K562 (cell line): ENCODE data around the gene PPP1R14C. TPM values are rescaled to one million over a fixed set of nuclear protein-coding genes. Genes with fewer than 3 reads are reported as not detected.
A peak's percentile ranks its signal among the peaks of the same experiment; 100 is the strongest.

Experiments
- ATAC-seq: fragments of 200-7000 bp; cut with Tn5 transposase; 3 replicates; pipeline ENCODE4 v1.9.1; 2020; ENCODE audit warnings: moderate library complexity
- BruUV-seq: library from RNA; stranded (reverse); fragments of 400-500 nt; replicated peaks from 2 replicates; lab custom pipeline; 2021; lab: Mats Ljungman, UMichigan
- CTCF ChIA-PET: fragments of 300-600 bp; formaldehyde crosslinking; extraction: SDS; loops from one replicate; lab custom pipeline; 2021; ENCODE audit warnings: low intra/inter-chr PET ratio; lab: Yijun Ruan, JAX
- POLR2A ChIA-PET: fragments of 300-600, 350-650 bp; sonication (Branson Sonifier 250); formaldehyde crosslinking; extraction: SDS; loops from one replicate; lab custom pipeline; 2021; ENCODE audit warnings: antibody characterized with exemption, inconsistent platforms; lab: Yijun Ruan, JAX
- DNase-seq, 4 experiments: peaks; one replicate each; pipeline versions ENCODE4 v3.0.0 to v3.0.0-alpha.2; 2011 to 2018; ENCODE audit warnings: low spot score in 3 of 4, mixed read lengths in 3 of 4; ENCODE audit errors: extremely low read depth in 1 of 4
- FAIRE-seq: peaks from 2 replicates; lab custom pipeline; 2011; peaks lifted over from hg19 to GRCh38; lab: Jason Lieb, UNC
- H2AFZ ChIP-seq: 2 replicates; pipeline ENCODE4 v1.6.0; 2011; ENCODE audit warnings: low read depth, low read length, control low read depth, inconsistent platforms
- H3K27ac ChIP-seq: fragments of 200-600 bp; 3 replicates; pipeline ENCODE4 v1.8.0; 2011; ENCODE audit warnings: low read depth, mild to moderate bottlenecking, control low read depth, inconsistent platforms, low read length, moderate library complexity, mixed read lengths; ENCODE audit errors: extremely low read depth
- H3K27me3 ChIP-seq, 2 experiments: fragments of 300-600 bp in 1 of 2; 2 replicates in 1 of 2; 3 replicates in 1 of 2; pipeline versions ENCODE4 v1.6.0 to v1.8.0; 2011; ENCODE audit warnings: inconsistent platforms in 2 of 2, low read length in 2 of 2, mild to moderate bottlenecking in 1 of 2, mixed read lengths in 1 of 2, moderate library complexity in 1 of 2; ENCODE audit not compliant: control insufficient read depth in 2 of 2, insufficient read depth in 2 of 2
- H3K36me3 ChIP-seq: fragments of 300-600 bp; 3 replicates; pipeline ENCODE4 v1.8.0; 2011; ENCODE audit warnings: mild to moderate bottlenecking, low read length, inconsistent platforms; ENCODE audit not compliant: control insufficient read depth, insufficient read depth
- H3K4me1 ChIP-seq, 2 experiments: fragments of 200-600 bp in 1 of 2; replicated peaks in 1 of 2; 2 replicates in 1 of 2; 3 replicates in 1 of 2; pipeline versions ENCODE4 v1.5.1 to v1.8.0; 2011; ENCODE audit warnings: inconsistent platforms in 2 of 2, low read length in 2 of 2, mild to moderate bottlenecking in 1 of 2, mixed read lengths in 1 of 2, moderate library complexity in 1 of 2; ENCODE audit not compliant: control insufficient read depth in 2 of 2, insufficient read depth in 2 of 2
- H3K4me2 ChIP-seq: 2 replicates; pipeline ENCODE4 v1.6.1; 2011; ENCODE audit warnings: low read length, control low read depth, inconsistent platforms, mixed read lengths; ENCODE audit not compliant: insufficient read depth
- H3K4me3 ChIP-seq: fragments of 200-600 bp; sonication (generic), shearing (Covaris generic); 2 replicates; pipeline ENCODE4 v1.5.1; 2016; ENCODE audit warnings: control low read depth, inconsistent platforms
- H3K79me2 ChIP-seq: fragments of 200-600 bp; 3 replicates; pipeline ENCODE4 v1.8.0; 2011; ENCODE audit warnings: low read length, inconsistent platforms; ENCODE audit not compliant: control insufficient read depth, insufficient read depth
- H3K9ac ChIP-seq, 2 experiments: 2 replicates each; pipeline versions ENCODE4 v1.6.0 to v1.6.1; 2011; ENCODE audit warnings: low read depth in 2 of 2, low read length in 2 of 2, control low read depth in 1 of 2, inconsistent platforms in 1 of 2, mild to moderate bottlenecking in 1 of 2, mixed read lengths in 1 of 2; ENCODE audit not compliant: insufficient read depth in 1 of 2
- H3K9me1 ChIP-seq: one replicate; pipeline ENCODE4 v1.6.0; 2011; ENCODE audit warnings: inconsistent platforms, mild to moderate bottlenecking, low read length, moderate library complexity; ENCODE audit not compliant: control insufficient read depth, insufficient read depth
- H3K9me3 ChIP-seq: replicated peaks from 2 replicates; pipeline ENCODE4 v1.5.1; 2011; ENCODE audit warnings: low read depth, low read length, inconsistent platforms; ENCODE audit not compliant: control insufficient read depth, insufficient read depth
- H4K20me1 ChIP-seq: replicated peaks from 2 replicates; pipeline ENCODE4 v1.6.1; 2011; ENCODE audit warnings: low read length, inconsistent platforms, mixed read lengths; ENCODE audit not compliant: control insufficient read depth, insufficient read depth
- ATF7 ChIP-seq: fragments of 450-650 bp; IDR thresholded peaks from 2 replicates; pipeline ENCODE4 v1.7.1; 2014; ENCODE audit warnings: mild to moderate bottlenecking, moderate library complexity
- BRD9 ChIP-seq: fragments of 450-650 bp; IDR thresholded peaks from 2 replicates; pipeline ENCODE4 v1.6.1; 2018; ENCODE audit warnings: low read depth; ENCODE audit not compliant: partially characterized antibody
- MED1 ChIP-seq: sonication (generic); formaldehyde crosslinking; IDR thresholded peaks from 2 replicates; pipeline ENCODE4 v1.8.1; 2023; ENCODE audit warnings: missing genetic modification reagents, borderline replicate concordance
- MEIS2 ChIP-seq: fragments of 450-650 bp; IDR thresholded peaks from 2 replicates; pipeline ENCODE4 v1.6.1; 2014; ENCODE audit warnings: mild to moderate bottlenecking; ENCODE audit not compliant: partially characterized antibody
- PCBP2 ChIP-seq: fragments of 200-400 bp; formaldehyde crosslinking; IDR thresholded peaks from 2 replicates; pipeline ENCODE4 v1.6.1; 2018; ENCODE audit warnings: low read length, low read depth, mild to moderate bottlenecking, moderate library complexity; ENCODE audit not compliant: poor library complexity, severe bottlenecking
- RBM15 ChIP-seq: fragments of 200-400 bp; formaldehyde crosslinking; IDR thresholded peaks from 2 replicates; pipeline ENCODE4 v1.6.1; 2018; ENCODE audit warnings: mild to moderate bottlenecking, low read length, moderate library complexity; ENCODE audit not compliant: insufficient read depth
- ZBTB49 ChIP-seq: sonication (generic); formaldehyde crosslinking; IDR thresholded peaks from 2 replicates; pipeline ENCODE4 v1.8.0; 2022; ENCODE audit warnings: missing genetic modification reagents, mild to moderate bottlenecking, borderline replicate concordance
- ZNF354B ChIP-seq: fragments of 250-450 bp; sonication (Bioruptor Pico); IDR thresholded peaks from 2 replicates; pipeline ENCODE4 v1.4.0; 2020
- ZNF592 ChIP-seq: fragments of 450-650 bp; IDR thresholded peaks from 2 replicates; pipeline ENCODE4 v1.6.1; 2017; ENCODE audit warnings: antibody characterized with exemption, mild to moderate bottlenecking
- ZZZ3 ChIP-seq: fragments of 450-650 bp; IDR thresholded peaks from 2 replicates; pipeline ENCODE4 v1.6.1; 2016; ENCODE audit warnings: antibody characterized with exemption, mild to moderate bottlenecking, moderate library complexity
- WGBS: fragments of 100-300 bp; shearing (Covaris generic); methylation state at CpG from one replicate; pipeline ENCODE4 v1.1.6; 2016; ENCODE audit warnings: low coverage, mixed read lengths; ENCODE audit not compliant: insufficient coverage; ENCODE audit errors: missing lambda C conversion rate; 5-methylcytosine and 5-hydroxymethylcytosine counted together
- in situ Hi-C: fragments of 300-500 bp; cut with MboI; formaldehyde crosslinking; loops from 4 replicates; pipeline ENCODE4 v1.15.0; 2018; ENCODE audit warnings: inconsistent platforms, mixed read lengths
- intact Hi-C: fragments of 100-400 bp; cut with micrococcal nuclease; formaldehyde crosslinking; loops from 2 replicates; pipeline ENCODE4 v1.14.2; 2022
- polyA plus RNA-seq, 8 experiments: library from polyadenylated mRNA; depleted of rRNA in 4 of 8; stranded (reverse) in 5 of 8; unstranded in 3 of 8; fragments of >200 nt; fragmentation: Nextera tagmentation in 2 of 8; fragmentation: Illumina TruSeq in 1 of 8; extraction: Ambion mirVana in 2 of 8; extraction: Trizol in 1 of 8; gene quantifications; 2 replicates each; pipeline versions ENCODE4 v1.2.1 to v1.2.3, GENCODE V29; 2011 to 2014; ENCODE audit warnings: inconsistent platforms in 1 of 8, missing spikeins in 1 of 8
- total RNA-seq, 7 experiments: library from RNA; depleted of rRNA in 6 of 7; stranded (reverse); fragments of >200 nt in 6 of 7; fragmentation: Illumina TruSeq in 2 of 7; extraction: Trizol in 2 of 7; gene quantifications; 2 replicates each; pipeline versions ENCODE4 v1.2.1 to v1.2.3, GENCODE V29; 2011 to 2021; ENCODE audit warnings: low replicate concordance in 1 of 7
- TF ChIP-seq, protein P1 (sequence below): fragments of 250-450 bp; sonication (Bioruptor Pico); IDR thresholded peaks from 2 replicates; pipeline ENCODE4 v1.4.0; 2020; ENCODE audit warnings: borderline replicate concordance
- TF ChIP-seq, protein P2 (sequence below): fragments of 450-650 bp; IDR thresholded peaks from 2 replicates; pipeline ENCODE4 v1.6.1; 2016; ENCODE audit warnings: antibody characterized with exemption

The PPP1R14C gene
- total and polyA plus RNA-seq, 9 of the 15 experiments (the other 6 are each of a cell fraction or from before 2014, with no cell fraction given): 4.5 to 16.6 (median 11.9) TPM

- FAIRE-seq (no peak), DNase-seq (no peak), ATAC-seq (peak; percentile 53)
- 43% methylated on average over 8 of the region's 8 CpGs for WGBS
- BruUV-seq: no TSS peak
- Histone ChIP-seq H3K9me1 (no peaks in the 10 kb centered on the region), H3K9me3 (peaks cover 4% of the 10 kb centered on the region; the same call in 1 of the 2 replicates), H3K36me3 (no peaks in the 10 kb centered on the region), H3K27ac (no peak overlapping the region), H3K4me2 (no peak overlapping the region), H4K20me1 (no peaks in the 10 kb centered on the region), H3K4me3 (no peak overlapping the region), H3K79me2 (no peaks in the 10 kb centered on the region), H3K4me1 (peaks cover 14 to 36% of the 10 kb centered on the region in 2 experiments; a peak in 4 of 5 replicates), H2AFZ (peak overlapping the region; percentile 51), H3K27me3 (no peaks in the 10 kb centered on the region), H3K9ac (no peak overlapping the region)
- in situ Hi-C loops (no loop called here), intact Hi-C loops (no loop called here)
- ChIA-PET POLR2A (interaction anchor here (2.0 to 2.5 kb wide), 2 partner anchors 11 to 17 kb away, joined by 5 to 11 read pairs; no protein-coding TSS in a partner anchor), CTCF (no interaction called here)
- TF ChIP-seq ZZZ3 (no peak), RBM15 (no peak), ZNF592 (no peak), PCBP2 (no peak), BRD9 (no peak), ATF7 (no peak), ZNF354B (CRISPR knock-in tag) (no peak), MED1 (CRISPR knock-in tag) (no peak), MEIS2 (peak; percentile 62), ZBTB49 (CRISPR knock-in tag) (no peak)
- TF ChIP-seq, protein P1, sequence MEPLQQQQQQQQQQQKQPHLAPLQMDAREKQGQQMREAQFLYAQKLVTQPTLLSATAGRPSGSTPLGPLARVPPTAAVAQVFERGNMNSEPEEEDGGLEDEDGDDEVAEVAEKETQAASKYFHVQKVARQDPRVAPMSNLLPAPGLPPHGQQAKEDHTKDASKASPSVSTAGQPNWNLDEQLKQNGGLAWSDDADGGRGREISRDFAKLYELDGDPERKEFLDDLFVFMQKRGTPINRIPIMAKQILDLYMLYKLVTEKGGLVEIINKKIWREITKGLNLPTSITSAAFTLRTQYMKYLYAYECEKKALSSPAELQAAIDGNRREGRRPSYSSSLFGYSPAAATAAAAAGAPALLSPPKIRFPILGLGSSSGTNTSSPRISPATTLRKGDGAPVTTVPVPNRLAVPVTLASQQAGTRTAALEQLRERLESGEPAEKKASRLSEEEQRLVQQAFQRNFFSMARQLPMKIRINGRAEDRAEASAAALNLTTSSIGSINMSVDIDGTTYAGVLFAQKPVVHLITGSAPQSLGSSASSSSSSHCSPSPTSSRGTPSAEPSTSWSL (CRISPR knock-in tag): no peak
- TF ChIP-seq, protein P2, sequence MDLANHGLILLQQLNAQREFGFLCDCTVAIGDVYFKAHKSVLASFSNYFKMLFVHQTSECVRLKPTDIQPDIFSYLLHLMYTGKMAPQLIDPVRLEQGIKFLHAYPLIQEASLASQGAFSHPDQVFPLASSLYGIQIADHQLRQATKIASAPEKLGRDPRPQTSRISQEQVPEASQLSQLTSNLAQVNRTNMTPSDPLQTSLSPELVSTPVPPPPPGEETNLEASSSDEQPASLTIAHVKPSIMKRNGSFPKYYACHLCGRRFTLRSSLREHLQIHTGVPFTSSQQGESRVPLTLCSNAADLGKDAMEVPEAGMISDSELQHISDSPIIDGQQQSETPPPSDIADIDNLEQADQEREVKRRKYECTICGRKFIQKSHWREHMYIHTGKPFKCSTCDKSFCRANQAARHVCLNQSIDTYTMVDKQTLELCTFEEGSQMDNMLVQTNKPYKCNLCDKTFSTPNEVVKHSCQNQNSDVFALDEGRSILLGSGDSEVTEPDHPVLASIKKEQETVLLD: no peak
Measured at GRCh38 chr6:150289454-150290071, 146.7 kb downstream of the PPP1R14C start.
